HepG2 (cell line): ENCODE results near the gene ACSM6. TPM values are rescaled to one million over a fixed set of nuclear protein-coding genes. Genes with fewer than 3 reads are reported as not detected.

Experiments
- ATAC-seq: fragments of 200-7000 bp; cut with Tn5 transposase; 3 replicates; pipeline ENCODE4 v1.9.1; 2020; ENCODE audit warnings: mild to moderate bottlenecking, moderate library complexity
- BruUV-seq: library from RNA; stranded (reverse); fragments of 400-500 nt; replicated peaks from 2 replicates; lab custom pipeline; 2021; lab: Mats Ljungman, UMichigan
- CTCF ChIA-PET: fragments of 300-600 bp; formaldehyde crosslinking; extraction: SDS; loops from one replicate; lab custom pipeline; 2021; ENCODE audit warnings: low total read pairs, inconsistent platforms, low intra/inter-chr PET ratio; lab: Yijun Ruan, JAX
- POLR2A ChIA-PET: fragments of 350-600 bp; sonication (Branson Sonifier 250); formaldehyde crosslinking; loops from one replicate; lab custom pipeline; 2020; ENCODE audit warnings: antibody characterized with exemption, inconsistent platforms; lab: Yijun Ruan, JAX
- DNase-seq: peaks from one replicate; pipeline ENCODE4 v3.0.0-alpha.2; 2015; ENCODE audit warnings: low spot score
- FAIRE-seq: peaks from 3 replicates; lab custom pipeline; 2011; peaks lifted over from hg19 to GRCh38; lab: Jason Lieb, UNC
- H2AFZ ChIP-seq: one replicate; pipeline ENCODE4 v1.6.1; 2011; ENCODE audit warnings: low read length, inconsistent platforms
- H3K27ac ChIP-seq: fragments of 300-600 bp; 3 replicates; pipeline ENCODE4 v1.8.0; 2011; ENCODE audit warnings: mixed run types, mild to moderate bottlenecking, mixed read lengths, low read length, inconsistent platforms; ENCODE audit not compliant: insufficient read depth; ENCODE audit errors: extremely low read length
- H3K27me3 ChIP-seq, 2 experiments: fragments of 200-600 bp in 1 of 2; 2 replicates in 1 of 2; 3 replicates in 1 of 2; pipeline versions ENCODE4 v1.6.0 to v1.8.0; 2011; ENCODE audit warnings: low read length in 2 of 2, mild to moderate bottlenecking in 2 of 2, moderate library complexity in 2 of 2, inconsistent platforms in 1 of 2; ENCODE audit not compliant: insufficient read depth in 2 of 2, control insufficient read depth in 1 of 2
- H3K36me3 ChIP-seq, 2 experiments: fragments of 200-600 bp in 1 of 2; replicated peaks in 1 of 2; 2 replicates in 1 of 2; 3 replicates in 1 of 2; pipeline versions ENCODE4 v1.5.1 to v1.8.0; 2011; ENCODE audit warnings: low read length in 2 of 2, inconsistent platforms in 1 of 2; ENCODE audit not compliant: insufficient read depth in 2 of 2, control insufficient read depth in 1 of 2
- H3K4me1 ChIP-seq: 2 replicates; pipeline ENCODE4 v1.5.1; 2012; ENCODE audit warnings: low read length, inconsistent platforms; ENCODE audit not compliant: insufficient read depth
- H3K4me2 ChIP-seq: 2 replicates; pipeline ENCODE4 v1.6.0; 2011; ENCODE audit warnings: low read depth, low read length, inconsistent platforms
- H3K4me3 ChIP-seq, 3 experiments: fragments of 200-600 bp in 1 of 3; sonication (generic), shearing (Covaris generic) in 1 of 3; replicated peaks in 1 of 3; 2 replicates each; pipeline ENCODE4 v1.5.1; 2011 to 2016; ENCODE audit warnings: low read length in 3 of 3, inconsistent platforms in 2 of 3, low read depth in 2 of 3, mild to moderate bottlenecking in 2 of 3, control low read depth in 1 of 3, mixed read lengths in 1 of 3; ENCODE audit not compliant: insufficient read depth in 1 of 3
- H3K79me2 ChIP-seq: one replicate; pipeline ENCODE4 v1.6.1; 2011; ENCODE audit warnings: low read length, inconsistent platforms; ENCODE audit not compliant: insufficient read depth
- H3K9ac ChIP-seq: 2 replicates; pipeline ENCODE4 v1.6.0; 2011; ENCODE audit warnings: mild to moderate bottlenecking, low read depth, low read length, inconsistent platforms; ENCODE audit not compliant: insufficient read depth
- H3K9me3 ChIP-seq: 2 replicates; pipeline ENCODE4 v1.5.1; 2012; ENCODE audit warnings: mild to moderate bottlenecking, low read length
- H4K20me1 ChIP-seq: 2 replicates; pipeline ENCODE4 v1.6.0; 2011; ENCODE audit warnings: inconsistent platforms, mild to moderate bottlenecking, low read length, moderate library complexity; ENCODE audit not compliant: insufficient read depth
- ERF ChIP-seq: IDR thresholded peaks from 2 replicates; pipeline ENCODE4 v1.6.1; 2018; ENCODE audit warnings: missing biosample characterization, missing genetic modification reagents
- JDP2 ChIP-seq: sonication (generic); formaldehyde crosslinking; IDR thresholded peaks from 2 replicates; pipeline ENCODE4 v1.8.1; 2022; ENCODE audit warnings: missing genetic modification reagents, borderline replicate concordance
- KAT7 ChIP-seq: IDR thresholded peaks from 2 replicates; pipeline ENCODE4 v1.6.1; 2018; ENCODE audit warnings: borderline replicate concordance, missing compliant biosample characterization
- MIER2 ChIP-seq: IDR thresholded peaks from 2 replicates; pipeline ENCODE4 v1.6.1; 2016; ENCODE audit warnings: missing biosample characterization, missing genetic modification reagents
- MYC ChIP-seq: sonication (generic); formaldehyde crosslinking; IDR thresholded peaks from 2 replicates; pipeline ENCODE4 v1.9.0; 2021; ENCODE audit warnings: missing genetic modification reagents, borderline replicate concordance
- SIN3B ChIP-seq: fragments of 150-350 bp; IDR thresholded peaks from 2 replicates; pipeline ENCODE4 v1.6.1; 2014; ENCODE audit warnings: low read length
- SOX13 ChIP-seq, 3 experiments: fragments of 450-650 bp in 1 of 3; sonication (generic) in 1 of 3; formaldehyde crosslinking in 1 of 3; IDR thresholded peaks in 2 of 3; conservative IDR thresholded peaks in 1 of 3; 2 replicates each; pipeline versions ENCODE4 v1.5.0 to v1.6.1; 2016 to 2020; ENCODE audit warnings: antibody characterized with exemption in 1 of 3, mild to moderate bottlenecking in 1 of 3, missing compliant biosample characterization in 1 of 3, missing genetic modification reagents in 1 of 3, moderate library complexity in 1 of 3
- SP140L ChIP-seq: sonication (generic); formaldehyde crosslinking; IDR thresholded peaks from 2 replicates; pipeline ENCODE4 v1.4.0; 2020; ENCODE audit warnings: missing genetic modification reagents, borderline replicate concordance
- TRIM24 ChIP-seq: sonication (generic); formaldehyde crosslinking; IDR thresholded peaks from 2 replicates; pipeline ENCODE4 v1.8.0; 2022; ENCODE audit warnings: mild to moderate bottlenecking, missing genetic modification reagents
- ZKSCAN1 ChIP-seq: fragments of 150-350 bp; IDR thresholded peaks from 2 replicates; pipeline ENCODE4 v1.6.1; 2014; ENCODE audit warnings: low read length
- ZMYM2 ChIP-seq: sonication (generic); formaldehyde crosslinking; IDR thresholded peaks from 2 replicates; pipeline ENCODE4 v1.8.0; 2022; ENCODE audit warnings: mild to moderate bottlenecking, missing genetic modification reagents
- ZNF17 ChIP-seq: sonication (generic); formaldehyde crosslinking; IDR thresholded peaks from 2 replicates; pipeline ENCODE4 v1.5.0; 2020; ENCODE audit warnings: mild to moderate bottlenecking, missing genetic modification reagents
- ZNF335 ChIP-seq: sonication (generic); formaldehyde crosslinking; IDR thresholded peaks from 2 replicates; pipeline ENCODE4 v1.4.0; 2020; ENCODE audit warnings: missing genetic modification reagents
- ZNF343 ChIP-seq: sonication (generic); formaldehyde crosslinking; IDR thresholded peaks from 2 replicates; pipeline ENCODE4 v1.4.0; 2020; ENCODE audit warnings: mild to moderate bottlenecking, missing genetic modification reagents
- ZNF746 ChIP-seq: sonication (generic); formaldehyde crosslinking; IDR thresholded peaks from 2 replicates; pipeline ENCODE4 v1.8.0; 2022; ENCODE audit warnings: mild to moderate bottlenecking, missing genetic modification reagents
- ZSCAN21 ChIP-seq: sonication (generic); formaldehyde crosslinking; IDR thresholded peaks from 2 replicates; pipeline ENCODE4 v1.8.0; 2022; ENCODE audit warnings: mild to moderate bottlenecking, missing genetic modification reagents, moderate library complexity, borderline replicate concordance
- ZZZ3 ChIP-seq: sonication (generic); formaldehyde crosslinking; IDR thresholded peaks from 2 replicates; pipeline ENCODE4 v1.4.0; 2020; ENCODE audit warnings: missing genetic modification reagents, mild to moderate bottlenecking, borderline replicate concordance
- WGBS: methylation state at CpG from one replicate; pipeline ENCODE4 v1.1.6; 2017; ENCODE audit warnings: low lambda C conversion rate; 5-methylcytosine and 5-hydroxymethylcytosine counted together
- in situ Hi-C: cut with HindIII; loops from 2 replicates; pipeline ENCODE4 v1.10.0; 2017; ENCODE audit warnings: low pct_unique_long_range_greater_than_20kb; ENCODE audit not compliant: extremely low pct_ligation_motif_present
- intact Hi-C: fragments of 100-400 bp; cut with micrococcal nuclease; formaldehyde crosslinking; loops from one replicate; pipeline ENCODE4 v1.10.0; 2022; ENCODE audit not compliant: unreplicated experiment
- polyA plus RNA-seq, 8 experiments: library from polyadenylated mRNA; depleted of rRNA in 3 of 8; stranded (reverse) in 7 of 8; unstranded in 1 of 8; fragments of >200 nt; fragmentation: Illumina TruSeq in 4 of 8; extraction: Trizol in 4 of 8; gene quantifications; 2 replicates each; pipeline versions ENCODE4 v1.2.1 to v1.2.3, GENCODE V29; 2011 to 2016; ENCODE audit warnings: low read depth in 4 of 8, missing spikeins in 1 of 8, mixed read lengths in 1 of 8; ENCODE audit not compliant: insufficient read depth in 1 of 8
- total RNA-seq, 5 experiments: library from RNA; depleted of rRNA; stranded (reverse); fragments of >200 nt; fragmentation: Illumina TruSeq; extraction: Trizol; gene quantifications; 2 replicates each; pipeline ENCODE4 v1.2.3, GENCODE V29; 2016; ENCODE audit warnings: low read depth in 1 of 5
- TF ChIP-seq, protein P1 (sequence below): sonication (generic); formaldehyde crosslinking; IDR thresholded peaks from 2 replicates; pipeline ENCODE4 v1.9.0; 2021; ENCODE audit warnings: missing genetic modification reagents, borderline replicate concordance
- TF ChIP-seq, protein P2 (sequence below): sonication (generic); formaldehyde crosslinking; IDR thresholded peaks from 2 replicates; pipeline ENCODE4 v1.4.0; 2020; ENCODE audit warnings: mild to moderate bottlenecking, missing genetic modification reagents
- TF ChIP-seq, protein P3 (sequence below): sonication (generic); formaldehyde crosslinking; IDR thresholded peaks from 2 replicates; pipeline ENCODE4 v1.4.0; 2020; ENCODE audit warnings: missing genetic modification reagents, borderline replicate concordance

ACSM6 gene
- total and polyA plus RNA-seq, 2 of the 13 experiments (the other 11 are each of a cell fraction or from before 2014, with no cell fraction given): not detected

DNA sequence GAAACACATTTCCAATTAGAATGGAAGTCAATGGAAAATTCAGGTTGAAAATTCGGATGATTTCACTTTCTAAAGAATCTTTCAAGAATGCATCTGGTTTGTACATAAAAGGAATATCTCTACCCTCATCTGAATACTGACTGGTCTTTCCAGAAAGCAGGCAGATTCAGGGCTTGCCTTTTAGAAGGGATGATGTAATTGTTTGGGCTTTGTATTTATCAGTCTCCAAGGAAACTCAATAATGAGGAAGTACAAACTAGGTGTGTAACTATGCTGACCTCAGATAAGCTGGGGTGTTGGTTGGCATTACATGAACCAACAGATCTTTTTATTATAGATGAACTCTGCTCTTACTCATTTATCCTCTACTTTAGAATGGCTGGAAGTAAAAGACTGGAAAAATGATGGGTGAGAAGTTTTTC lies 72.6 kb downstream of the ACSM6 start (continued):
- TF ChIP-seq ZZZ3 (CRISPR knock-in tag) (no peak), ZNF343 (CRISPR knock-in tag) (no peak), ZSCAN21 (CRISPR knock-in tag) (no peak), ZNF17 (no peak), ZNF335 (peak; percentile 87), ZMYM2 (CRISPR knock-in tag) (no peak), ERF (no peak)
- TF ChIP-seq, protein P1, sequence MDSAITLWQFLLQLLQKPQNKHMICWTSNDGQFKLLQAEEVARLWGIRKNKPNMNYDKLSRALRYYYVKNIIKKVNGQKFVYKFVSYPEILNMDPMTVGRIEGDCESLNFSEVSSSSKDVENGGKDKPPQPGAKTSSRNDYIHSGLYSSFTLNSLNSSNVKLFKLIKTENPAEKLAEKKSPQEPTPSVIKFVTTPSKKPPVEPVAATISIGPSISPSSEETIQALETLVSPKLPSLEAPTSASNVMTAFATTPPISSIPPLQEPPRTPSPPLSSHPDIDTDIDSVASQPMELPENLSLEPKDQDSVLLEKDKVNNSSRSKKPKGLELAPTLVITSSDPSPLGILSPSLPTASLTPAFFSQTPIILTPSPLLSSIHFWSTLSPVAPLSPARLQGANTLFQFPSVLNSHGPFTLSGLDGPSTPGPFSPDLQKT (CRISPR knock-in tag): no peak

DNA sequence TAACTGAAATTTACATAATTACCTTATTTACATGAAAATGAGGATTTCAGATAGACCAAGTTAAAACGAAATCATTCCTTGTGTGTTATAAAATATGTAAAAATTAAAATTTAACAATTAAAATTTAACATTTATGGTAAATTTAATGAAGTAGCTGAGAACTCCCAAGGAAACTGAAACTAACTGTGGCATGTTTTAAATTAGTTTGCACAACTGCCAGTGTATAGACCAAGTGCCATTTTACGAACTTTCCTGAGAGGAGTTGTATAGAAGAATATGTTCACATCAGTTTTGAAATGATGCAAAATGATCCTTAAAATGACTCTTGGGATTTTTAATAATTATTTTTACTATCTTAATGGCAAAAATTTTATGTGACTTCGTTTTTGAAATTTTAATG lies 73.2 kb downstream of the ACSM6 start:
- in situ Hi-C loops: no loop called here
- Histone ChIP-seq H2AFZ (no peak overlapping the region), H4K20me1 (no peaks in the 10 kb centered on the region; the same call in 1 of the 2 replicates), H3K36me3 (peaks cover 18 to 69% of the 10 kb centered on the region in 2 experiments), H3K4me1 (peaks cover 52% of the 10 kb centered on the region), H3K4me2 (no peak overlapping the region), H3K27me3 (no peaks in the 10 kb centered on the region), H3K9ac (0 out of 2 replicates have a peak overlapping the region, but pooled peaks have one; percentile 60), H3K79me2 (peaks cover 14% of the 10 kb centered on the region), H3K4me3 (no peak overlapping the region), H3K27ac (peak overlapping the region; percentile 80), H3K9me3 (no peaks in the 10 kb centered on the region)
- ChIA-PET CTCF (no interaction called here), POLR2A (no interaction called here)
- ATAC-seq (no peak), FAIRE-seq (no peak), DNase-seq (no peak)
- WGBS: 92% methylated on average over 3 of the region's 3 CpGs
- BruUV-seq: TSS peak; percentile 14
- intact Hi-C loops: no loop called here
- no peak for TF ChIP-seq SP140L
- no peak for TF ChIP-seq TRIM24 (CRISPR knock-in tag)
- TF ChIP-seq, protein P2, sequence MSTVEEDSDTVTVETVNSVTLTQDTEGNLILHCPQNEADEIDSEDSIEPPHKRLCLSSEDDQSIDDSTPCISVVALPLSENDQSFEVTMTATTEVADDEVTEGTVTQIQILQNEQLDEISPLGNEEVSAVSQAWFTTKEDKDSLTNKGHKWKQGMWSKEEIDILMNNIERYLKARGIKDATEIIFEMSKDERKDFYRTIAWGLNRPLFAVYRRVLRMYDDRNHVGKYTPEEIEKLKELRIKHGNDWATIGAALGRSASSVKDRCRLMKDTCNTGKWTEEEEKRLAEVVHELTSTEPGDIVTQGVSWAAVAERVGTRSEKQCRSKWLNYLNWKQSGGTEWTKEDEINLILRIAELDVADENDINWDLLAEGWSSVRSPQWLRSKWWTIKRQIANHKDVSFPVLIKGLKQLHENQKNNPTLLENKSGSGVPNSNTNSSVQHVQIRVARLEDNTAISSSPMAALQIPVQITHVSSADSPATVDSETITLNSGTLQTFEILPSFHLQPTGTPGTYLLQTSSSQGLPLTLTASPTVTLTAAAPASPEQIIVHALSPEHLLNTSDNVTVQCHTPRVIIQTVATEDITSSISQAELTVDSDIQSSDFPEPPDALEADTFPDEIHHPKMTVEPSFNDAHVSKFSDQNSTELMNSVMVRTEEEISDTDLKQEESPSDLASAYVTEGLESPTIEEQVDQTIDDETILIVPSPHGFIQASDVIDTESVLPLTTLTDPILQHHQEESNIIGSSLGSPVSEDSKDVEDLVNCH: no peak
- TF ChIP-seq KAT7: no peak
- TF ChIP-seq MIER2 (CRISPR knock-in tag): no peak
- TF ChIP-seq ZNF746: no peak
- no peak for TF ChIP-seq MYC
- TF ChIP-seq SIN3B: no peak
- TF ChIP-seq, protein P3, sequence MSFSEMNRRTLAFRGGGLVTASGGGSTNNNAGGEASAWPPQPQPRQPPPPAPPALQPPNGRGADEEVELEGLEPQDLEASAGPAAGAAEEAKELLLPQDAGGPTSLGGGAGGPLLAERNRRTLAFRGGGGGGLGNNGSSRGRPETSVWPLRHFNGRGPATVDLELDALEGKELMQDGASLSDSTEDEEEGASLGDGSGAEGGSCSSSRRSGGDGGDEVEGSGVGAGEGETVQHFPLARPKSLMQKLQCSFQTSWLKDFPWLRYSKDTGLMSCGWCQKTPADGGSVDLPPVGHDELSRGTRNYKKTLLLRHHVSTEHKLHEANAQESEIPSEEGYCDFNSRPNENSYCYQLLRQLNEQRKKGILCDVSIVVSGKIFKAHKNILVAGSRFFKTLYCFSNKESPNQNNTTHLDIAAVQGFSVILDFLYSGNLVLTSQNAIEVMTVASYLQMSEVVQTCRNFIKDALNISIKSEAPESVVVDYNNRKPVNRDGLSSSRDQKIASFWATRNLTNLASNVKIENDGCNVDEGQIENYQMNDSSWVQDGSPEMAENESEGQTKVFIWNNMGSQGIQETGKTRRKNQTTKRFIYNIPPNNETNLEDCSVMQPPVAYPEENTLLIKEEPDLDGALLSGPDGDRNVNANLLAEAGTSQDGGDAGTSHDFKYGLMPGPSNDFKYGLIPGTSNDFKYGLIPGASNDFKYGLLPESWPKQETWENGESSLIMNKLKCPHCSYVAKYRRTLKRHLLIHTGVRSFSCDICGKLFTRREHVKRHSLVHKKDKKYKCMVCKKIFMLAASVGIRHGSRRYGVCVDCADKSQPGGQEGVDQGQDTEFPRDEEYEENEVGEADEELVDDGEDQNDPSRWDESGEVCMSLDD (CRISPR knock-in tag): no peak
- no peak for TF ChIP-seq JDP2
- no peak for TF ChIP-seq ZKSCAN1
- TF ChIP-seq SOX13 (IDR thresholded peaks at IDR 0.05): no peak
- TF ChIP-seq SOX13 (CRISPR knock-in tag; conservative IDR thresholded peaks at IDR 0.05 in 1 of 2, IDR thresholded peaks at IDR 0.05 in 1 of 2): no peak
